ENCODE measurements around the gene HAVCR2.

HAVCR2 gene

DNA sequence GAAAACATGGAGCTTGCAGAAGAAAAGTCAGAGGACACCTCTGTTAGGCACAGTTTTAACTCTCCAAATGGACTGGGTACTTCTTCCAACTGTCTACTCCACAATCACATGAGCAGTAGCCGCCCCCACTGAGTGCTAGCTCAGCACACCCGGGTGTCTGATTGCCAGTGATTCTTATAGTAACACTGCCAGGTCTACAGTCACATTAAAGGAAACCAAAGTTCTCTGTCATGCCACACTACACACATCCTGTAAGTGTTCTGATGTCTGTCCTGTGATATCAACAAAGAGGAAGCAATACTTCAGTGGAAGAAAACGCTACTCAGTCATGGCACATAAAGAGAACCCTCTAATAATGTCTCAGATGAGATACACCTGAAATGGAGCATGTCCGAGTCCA, at the start of gene HAVCR2:
Gene HAVCR2 (minus strand): TSS at position 69 of the 400 bp plus-strand sequence. CDS start 61 bp downstream, at position 8.
- Histone ChIP-seq H3K4me3 (ENCODE audit: low read length) (peak within 1 kb of the TSS; percentile 65), H4K20me1 (ENCODE audit: control insufficient read depth, insufficient read depth, low read depth, low read length) (no peaks in the 10 kb centered on the region), H3K36me3 (ENCODE audit: control insufficient read depth, low read length) (no peaks in the 10 kb centered on the region), H3K9me2 (replicated peaks; ENCODE audit: control insufficient read depth, low read length) (no peaks in the 10 kb centered on the region), H3K79me2 (ENCODE audit: control insufficient read depth, low read length) (peaks cover 5% of the 10 kb centered on the region; the same call in 1 of the 2 replicates), H3K4me1 (ENCODE audit: control insufficient read depth, low read length) (peaks cover 32% of the 10 kb centered on the region), H3K27me3 (ENCODE audit: control insufficient read depth, low read length) (no peaks in the 10 kb centered on the region), H3F3A (ENCODE audit: control insufficient read depth, insufficient read depth) (peaks cover 8% of the 10 kb centered on the region; the same call in 1 of the 2 replicates), H3K4me2 (ENCODE audit: low read length) (peak within 1 kb of the TSS; percentile 71), H3K27ac (ENCODE audit: low read depth, low read length) (peak within 1 kb of the TSS; percentile 70), H3K9me3 (ENCODE audit: control insufficient read depth, insufficient read depth, low read length) (no peaks in the 10 kb centered on the region)
- no peak for TF ChIP-seq CTCF (IDR thresholded peaks at IDR 0.05; ENCODE audit: low read depth, low read length, poor library complexity, severe bottlenecking)
- no peak for TF ChIP-seq EZH2phosphoT487 (IDR thresholded peaks at IDR 0.05; ENCODE audit: borderline replicate concordance, low read length)

- H3K9me3 ChIP-seq (ENCODE audit: control insufficient read depth, insufficient read depth, low read length): no peaks in the 10 kb centered on the region
- H3K4me2 ChIP-seq (ENCODE audit: low read length): no peak overlapping the region
- H3K4me3 ChIP-seq (ENCODE audit: low read length): no peak overlapping the region
- H3F3A ChIP-seq (ENCODE audit: control insufficient read depth, insufficient read depth): no peaks in the 10 kb centered on the region
- H3K36me3 ChIP-seq (ENCODE audit: control insufficient read depth, low read length): no peaks in the 10 kb centered on the region
- H3K27ac ChIP-seq (ENCODE audit: low read depth, low read length): no peak overlapping the region
- H4K20me1 ChIP-seq (ENCODE audit: control insufficient read depth, insufficient read depth, low read depth, low read length): no peaks in the 10 kb centered on the region
- H3K9me2 ChIP-seq (replicated peaks; ENCODE audit: control insufficient read depth, low read length): no peaks in the 10 kb centered on the region
- H3K79me2 ChIP-seq (ENCODE audit: control insufficient read depth, low read length): no peaks in the 10 kb centered on the region
- no peaks in the 10 kb centered on the region for H3K4me1 ChIP-seq (ENCODE audit: control insufficient read depth, low read length)
- TF ChIP-seq EZH2phosphoT487 (IDR thresholded peaks at IDR 0.05; ENCODE audit: borderline replicate concordance, low read length): no peak
- no peak for TF ChIP-seq CTCF (IDR thresholded peaks at IDR 0.05; ENCODE audit: low read depth, low read length, poor library complexity, severe bottlenecking)
- H3K27me3 ChIP-seq (ENCODE audit: control insufficient read depth, low read length): peaks cover 13% of the 10 kb centered on the region
Measured at GRCh38 chr5:157157293-157157891, 48.5 kb upstream of the HAVCR2 start.

DNA sequence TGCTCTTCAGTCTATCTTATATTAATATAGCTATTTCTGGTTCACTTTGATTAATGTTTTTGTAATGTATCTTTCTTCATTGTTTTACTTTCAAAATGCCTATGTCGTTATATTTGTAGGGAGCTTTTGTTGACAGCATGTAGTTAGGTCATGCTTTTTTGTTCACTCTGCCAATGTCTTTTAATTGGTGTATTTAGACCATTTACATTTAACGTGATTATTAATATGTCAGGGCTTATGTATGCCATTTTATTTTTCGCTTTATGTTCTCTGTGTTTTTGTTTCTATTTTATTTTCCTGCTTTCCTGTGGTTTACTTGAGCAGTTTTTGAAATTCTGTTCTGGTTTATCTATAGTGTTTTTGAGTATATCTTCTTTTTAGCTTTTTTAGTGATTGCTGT, 46.5 kb upstream of the HAVCR2 start:
- Histone ChIP-seq H3F3A (ENCODE audit: control insufficient read depth, insufficient read depth) (no peaks in the 10 kb centered on the region), H3K27ac (ENCODE audit: low read depth, low read length) (no peak overlapping the region), H3K9me3 (ENCODE audit: control insufficient read depth, insufficient read depth, low read length) (no peaks in the 10 kb centered on the region), H3K4me1 (ENCODE audit: control insufficient read depth, low read length) (no peaks in the 10 kb centered on the region), H3K79me2 (ENCODE audit: control insufficient read depth, low read length) (no peaks in the 10 kb centered on the region), H3K4me2 (ENCODE audit: low read length) (no peak overlapping the region), H3K4me3 (ENCODE audit: low read length) (no peak overlapping the region), H3K36me3 (ENCODE audit: control insufficient read depth, low read length) (no peaks in the 10 kb centered on the region), H3K27me3 (ENCODE audit: control insufficient read depth, low read length) (peaks cover 6% of the 10 kb centered on the region; the same call in 1 of the 2 replicates), H3K9me2 (replicated peaks; ENCODE audit: control insufficient read depth, low read length) (no peaks in the 10 kb centered on the region), H4K20me1 (ENCODE audit: control insufficient read depth, insufficient read depth, low read depth, low read length) (no peaks in the 10 kb centered on the region)
- no peak for TF ChIP-seq CTCF (IDR thresholded peaks at IDR 0.05; ENCODE audit: low read depth, low read length, poor library complexity, severe bottlenecking)
- no peak for TF ChIP-seq EZH2phosphoT487 (IDR thresholded peaks at IDR 0.05; ENCODE audit: borderline replicate concordance, low read length)

Data from DOHH2 (cell line).